Endothelial cell of hepatic sinusoid (primary cell): ENCODE data around the gene CATSPER1.

Source experiments
- in situ Hi-C: cut with HindIII; loops from 2 replicates; pipeline ENCODE4 v1.10.0; 2017; ENCODE audit warnings: low sequenced_read_pairs

CATSPER1 gene

GRCh38 chr11:65976216-65977176 lies 49.8 kb downstream of the CATSPER1 start:
- in situ Hi-C loops, result no loop called here

- in situ Hi-C loops, result no loop called here
These were observed 50.5 kb downstream of the CATSPER1 start for GRCh38 chr11:65975771-65976170.

- in situ Hi-C loops, result no loop called here
These were observed 52.7 kb downstream of the CATSPER1 start for GRCh38 chr11:65973439-65974110.

- in situ Hi-C loops, result no loop called here
These were observed 54.2 kb downstream of the CATSPER1 start for GRCh38 chr11:65972116-65972515.

- in situ Hi-C loops, result no loop called here
These were observed 57.4 kb downstream of the CATSPER1 start for GRCh38 chr11:65968600-65969482.

GRCh38 chr11:65967329-65967934 lies 58.8 kb downstream of the CATSPER1 start:
- in situ Hi-C loops, result no loop called here
